GM23248 (cell line): ENCODE measurements around the gene CFAP299. TPM values are rescaled to one million over a fixed set of nuclear protein-coding genes. Genes with fewer than 3 reads are reported as not detected.

Experiments
- DNase-seq: peaks from one replicate; pipeline ENCODE4 v3.0.0-alpha.2; 2015
- H2AFZ ChIP-seq: fragments of 200-600 bp; sonication (generic); 2 replicates; pipeline ENCODE4 v1.6.1; 2016; ENCODE audit warnings: antibody characterized with exemption
- H3F3A ChIP-seq: fragments of 200-600 bp; sonication (generic); 2 replicates; pipeline ENCODE4 v1.6.1; 2016; ENCODE audit warnings: mild to moderate bottlenecking, antibody characterized with exemption, mixed run types; ENCODE audit not compliant: insufficient read depth
- H3K27ac ChIP-seq: fragments of 200-600 bp; sonication (generic); 2 replicates; pipeline ENCODE4 v1.5.1; 2016; ENCODE audit warnings: mild to moderate bottlenecking
- H3K27me3 ChIP-seq: fragments of 200-600 bp; sonication (generic); replicated peaks from 2 replicates; pipeline ENCODE4 v1.6.1; 2016; ENCODE audit warnings: mild to moderate bottlenecking; ENCODE audit not compliant: insufficient read depth
- H3K36me3 ChIP-seq: fragments of 200-600 bp; sonication (generic); 2 replicates; pipeline ENCODE4 v1.6.1; 2016; ENCODE audit warnings: low read depth, mild to moderate bottlenecking
- H3K4me1 ChIP-seq: fragments of 200-600 bp; sonication (generic); 2 replicates; pipeline ENCODE4 v1.6.1; 2016; ENCODE audit warnings: mild to moderate bottlenecking; ENCODE audit not compliant: insufficient read depth
- H3K4me2 ChIP-seq: fragments of 200-600 bp; sonication (generic); one replicate; pipeline ENCODE4 v1.6.1; 2016; ENCODE audit warnings: mild to moderate bottlenecking; ENCODE audit not compliant: unreplicated experiment
- H3K4me3 ChIP-seq: fragments of 200-600 bp; sonication (generic); 2 replicates; pipeline ENCODE4 v1.5.1; 2016; ENCODE audit warnings: mild to moderate bottlenecking
- H3K79me2 ChIP-seq: fragments of 200-600 bp; sonication (generic); 2 replicates; pipeline ENCODE4 v1.6.1; 2016; ENCODE audit warnings: mild to moderate bottlenecking; ENCODE audit not compliant: insufficient read depth
- H3K9ac ChIP-seq: fragments of 200-600 bp; sonication (generic); 2 replicates; pipeline ENCODE4 v1.6.1; 2016; ENCODE audit warnings: mild to moderate bottlenecking
- H3K9me2 ChIP-seq: fragments of 200-600 bp; sonication (generic); 2 replicates; pipeline ENCODE4 v1.6.1; 2016; ENCODE audit warnings: mixed run types, mild to moderate bottlenecking, moderate library complexity; ENCODE audit not compliant: insufficient read depth
- H3K9me3 ChIP-seq: fragments of 200-600 bp; sonication (generic); one replicate; pipeline ENCODE4 v1.6.1; 2017; ENCODE audit warnings: low read depth
- H4K20me1 ChIP-seq: fragments of 200-600 bp; sonication (generic); 2 replicates; pipeline ENCODE4 v1.6.0; 2016; ENCODE audit not compliant: insufficient read depth
- EZH2 ChIP-seq: fragments of 200-600 bp; sonication (generic); IDR thresholded peaks from 2 replicates; pipeline ENCODE4 v1.6.1; 2018; ENCODE audit warnings: antibody characterized with exemption, mild to moderate bottlenecking; ENCODE audit not compliant: insufficient read depth, poor library complexity, severe bottlenecking
- EZH2phosphoT487 ChIP-seq: fragments of 200-600 bp; sonication (generic); IDR thresholded peaks from 2 replicates; pipeline ENCODE4 v1.6.1; 2018; ENCODE audit warnings: antibody characterized with exemption, moderate library complexity, mild to moderate bottlenecking, low read depth; ENCODE audit not compliant: insufficient read depth
- WGBS, 2 experiments: methylation state at CpG; one replicate each; pipeline ENCODE4 v1.1.6; 2015 to 2017; ENCODE audit warnings: low lambda C conversion rate in 2 of 2, low coverage in 1 of 2; ENCODE audit errors: missing lambda C conversion rate in 2 of 2; 5-methylcytosine and 5-hydroxymethylcytosine counted together
- in situ Hi-C: fragments of 300-500 bp; cut with MboI; formaldehyde crosslinking; loops from 2 replicates; pipeline ENCODE4 v1.15.0; 2020
- polyA plus RNA-seq: library from polyadenylated mRNA; unstranded; fragments of >200 nt; fragmentation: Nextera tagmentation; extraction: Ambion mirVana; gene quantifications from 2 replicates; pipeline ENCODE4 v1.2.1, GENCODE V29; 2016
- total RNA-seq: library from RNA; depleted of rRNA; stranded (reverse); fragments of >200 nt; shearing (Covaris generic); gene quantifications from 2 replicates; pipeline ENCODE4 v1.2.3, GENCODE V29; 2014

Gene CFAP299
- total and polyA plus RNA-seq, 2 experiments from 2014 or later, result 1.0 to 1.1 TPM

DNA sequence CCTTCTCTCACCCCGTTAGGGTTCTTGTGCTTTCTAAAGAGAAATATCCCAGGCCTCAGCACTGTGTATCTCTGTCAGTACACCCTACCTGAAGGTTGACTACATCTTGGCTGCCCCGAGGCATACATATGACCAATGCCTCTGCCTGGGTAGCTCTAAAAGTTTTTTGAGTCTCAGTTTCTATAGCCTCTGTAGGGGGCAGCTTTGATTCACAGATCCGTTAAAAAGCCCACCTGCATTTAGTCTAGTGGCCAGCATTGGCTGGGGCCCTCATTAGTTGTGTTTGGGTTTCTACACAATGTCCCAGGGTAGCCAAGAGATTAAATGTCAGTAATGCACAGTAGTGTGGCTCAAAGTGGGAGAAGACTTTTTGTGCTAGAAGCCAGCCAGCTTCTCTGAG lies 151.1 kb downstream of the CFAP299 start:
- H2AFZ ChIP-seq, result no peak overlapping the region
- no peaks in the 10 kb centered on the region for H3K9me3 ChIP-seq
- H3K9me2 ChIP-seq, result no peaks in the 10 kb centered on the region
- H3F3A ChIP-seq, result no peaks in the 10 kb centered on the region
- H3K4me2 ChIP-seq, result no peak overlapping the region
- no peak overlapping the region for H3K9ac ChIP-seq
- H3K27me3 ChIP-seq, result no peaks in the 10 kb centered on the region
- 72 to 75% methylated on average over 3 of the region's 3 CpGs for WGBS, 2 experiments
- DNase-seq, result no peak
- no peak for TF ChIP-seq EZH2phosphoT487
- TF ChIP-seq EZH2, result no peak
- no peaks in the 10 kb centered on the region for H4K20me1 ChIP-seq
- no peak overlapping the region for H3K4me3 ChIP-seq
- no peaks in the 10 kb centered on the region for H3K79me2 ChIP-seq
- peaks cover 7% of the 10 kb centered on the region; the same call in 1 of the 2 replicates for H3K4me1 ChIP-seq
- in situ Hi-C loops, result no loop called here
- no peak overlapping the region for H3K27ac ChIP-seq
- H3K36me3 ChIP-seq, result no peaks in the 10 kb centered on the region

DNA sequence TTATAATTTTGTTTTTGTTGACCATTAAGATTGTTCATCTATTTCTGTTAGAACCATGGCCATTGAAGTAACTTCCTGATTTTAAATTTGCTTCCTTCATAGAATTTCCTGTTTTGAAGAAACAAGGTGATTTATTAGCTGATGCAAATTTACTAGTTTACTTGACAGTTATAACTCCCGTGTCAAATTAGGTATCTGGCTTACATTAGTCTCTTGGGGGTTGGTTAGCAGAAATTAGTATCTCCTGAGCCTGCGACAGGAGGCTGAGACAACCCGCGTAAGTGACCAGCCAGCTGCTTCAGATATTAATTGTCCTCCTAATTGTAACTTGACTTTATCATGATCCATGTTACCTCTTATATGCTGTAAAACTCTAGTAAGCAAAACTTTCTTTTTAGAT lies 154.3 kb downstream of the CFAP299 start:
- no peak overlapping the region for H3K9ac ChIP-seq
- H3F3A ChIP-seq, result no peaks in the 10 kb centered on the region
- H3K9me2 ChIP-seq, result no peaks in the 10 kb centered on the region
- H3K27me3 ChIP-seq, result no peaks in the 10 kb centered on the region
- no peak overlapping the region for H2AFZ ChIP-seq
- H3K4me2 ChIP-seq, result no peak overlapping the region
- no peaks in the 10 kb centered on the region for H3K9me3 ChIP-seq
- DNase-seq, result no peak
- H3K4me3 ChIP-seq, result no peak overlapping the region
- WGBS, 2 experiments, result 52 to 55% methylated on average over 4 of the region's 4 CpGs
- no peaks in the 10 kb centered on the region for H4K20me1 ChIP-seq
- no peak for TF ChIP-seq EZH2
- TF ChIP-seq EZH2phosphoT487, result no peak
- in situ Hi-C loops, result no loop called here
- H3K79me2 ChIP-seq, result no peaks in the 10 kb centered on the region
- H3K36me3 ChIP-seq, result no peaks in the 10 kb centered on the region
- H3K27ac ChIP-seq, result no peak overlapping the region
- H3K4me1 ChIP-seq, result peaks cover 2% of the 10 kb centered on the region; the same call in 1 of the 2 replicates

DNA sequence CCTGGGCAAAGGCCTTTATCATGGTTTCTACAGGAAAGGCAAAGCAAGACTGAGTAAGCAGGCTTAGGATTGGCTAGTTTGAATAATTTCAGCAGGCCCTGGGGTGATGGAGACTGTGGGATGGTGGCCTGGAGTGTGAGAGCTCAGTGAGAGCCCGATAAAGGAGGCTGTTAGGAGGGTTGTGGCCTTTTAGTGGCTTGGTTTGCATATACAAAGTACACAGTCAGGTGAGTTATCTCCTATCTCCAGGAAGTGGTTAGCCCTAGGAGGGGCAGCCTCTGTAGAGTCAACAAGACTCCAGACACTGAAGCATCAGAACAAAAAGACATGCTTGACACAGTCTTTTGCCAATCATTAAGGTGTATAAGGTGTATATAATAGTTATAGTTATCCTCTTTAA lies 157.2 kb downstream of the CFAP299 start:
- Histone ChIP-seq H4K20me1 (no peaks in the 10 kb centered on the region), H3K36me3 (no peaks in the 10 kb centered on the region), H3K27ac (no peak overlapping the region), H3K9ac (no peak overlapping the region), H3F3A (no peaks in the 10 kb centered on the region), H3K27me3 (no peaks in the 10 kb centered on the region), H2AFZ (no peak overlapping the region), H3K9me2 (no peaks in the 10 kb centered on the region), H3K9me3 (no peaks in the 10 kb centered on the region), H3K4me3 (no peak overlapping the region), H3K4me2 (no peak overlapping the region), H3K79me2 (no peaks in the 10 kb centered on the region), H3K4me1 (no peaks in the 10 kb centered on the region)
- in situ Hi-C loops, result no loop called here
- WGBS, 2 experiments, result 97 to 100% methylated on average over 1 of the region's 1 CpG
- TF ChIP-seq EZH2phosphoT487 (no peak), EZH2 (no peak)
- DNase-seq, result no peak

DNA sequence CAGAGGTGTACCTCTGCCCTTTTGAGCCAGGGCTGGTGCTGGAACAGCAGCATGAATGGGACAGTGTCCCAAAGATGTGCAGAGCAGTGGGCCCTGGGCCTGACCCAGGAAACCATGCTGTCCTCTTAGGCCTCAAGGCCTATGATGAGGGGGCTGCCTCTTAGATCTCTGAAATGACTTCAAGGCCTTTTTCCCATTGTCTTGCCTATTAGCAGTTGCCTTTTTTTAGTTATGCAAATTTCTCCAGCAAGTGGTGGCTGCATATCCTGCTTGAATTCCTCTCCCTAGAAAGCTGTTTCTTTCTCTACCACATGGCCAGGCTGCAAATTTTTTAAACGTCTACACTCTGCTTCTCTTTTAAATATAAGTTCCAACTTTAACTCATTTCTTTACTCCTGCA lies 160.3 kb downstream of the CFAP299 start:
- Histone ChIP-seq H3K9ac (no peak overlapping the region), H3K9me2 (no peaks in the 10 kb centered on the region), H3F3A (no peaks in the 10 kb centered on the region), H3K4me3 (no peak overlapping the region), H3K4me2 (no peak overlapping the region), H2AFZ (no peak overlapping the region), H3K27me3 (no peaks in the 10 kb centered on the region), H3K4me1 (no peaks in the 10 kb centered on the region), H3K36me3 (no peaks in the 10 kb centered on the region), H3K27ac (no peak overlapping the region), H3K9me3 (no peaks in the 10 kb centered on the region), H3K79me2 (no peaks in the 10 kb centered on the region), H4K20me1 (no peaks in the 10 kb centered on the region)
- 16 to 25% methylated on average over 1 of the region's 1 CpG for WGBS, 2 experiments
- in situ Hi-C loops, result no loop called here
- no peak for DNase-seq
- no peak for TF ChIP-seq EZH2phosphoT487
- TF ChIP-seq EZH2, result no peak

DNA sequence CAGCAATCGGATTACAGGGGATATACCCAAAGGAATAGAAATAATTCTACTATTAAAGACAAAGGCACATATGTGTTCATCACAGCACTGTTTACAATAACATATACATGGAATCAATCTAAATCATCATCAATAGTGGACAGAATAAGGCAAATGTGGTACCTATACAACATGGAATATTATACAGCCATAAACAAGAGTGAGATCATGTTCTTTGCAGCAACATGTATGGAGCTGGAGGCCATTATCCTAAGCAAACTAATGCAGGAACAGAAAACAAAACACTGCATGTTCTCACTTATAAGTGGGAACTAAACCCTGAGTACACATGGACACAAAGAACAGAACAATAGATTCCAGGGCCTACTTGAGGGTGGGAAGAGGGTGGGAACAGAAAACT lies 163.2 kb downstream of the CFAP299 start:
- no peak overlapping the region for H2AFZ ChIP-seq
- H4K20me1 ChIP-seq, result no peaks in the 10 kb centered on the region
- no peak overlapping the region for H3K4me2 ChIP-seq
- no peaks in the 10 kb centered on the region for H3K79me2 ChIP-seq
- 63 to 69% methylated on average over 1 of the region's 1 CpG for WGBS, 2 experiments
- H3K27me3 ChIP-seq, result no peaks in the 10 kb centered on the region
- H3K9me3 ChIP-seq, result no peaks in the 10 kb centered on the region
- no peaks in the 10 kb centered on the region for H3K9me2 ChIP-seq
- DNase-seq, result no peak
- H3K4me3 ChIP-seq, result no peak overlapping the region
- H3K27ac ChIP-seq, result no peak overlapping the region
- in situ Hi-C loops, result no loop called here
- TF ChIP-seq EZH2 (no peak), EZH2phosphoT487 (no peak)
- no peaks in the 10 kb centered on the region for H3K4me1 ChIP-seq
- H3F3A ChIP-seq, result no peaks in the 10 kb centered on the region
- no peak overlapping the region for H3K9ac ChIP-seq
- H3K36me3 ChIP-seq, result no peaks in the 10 kb centered on the region
